ENCODE results near the gene KRT32.

DNA sequence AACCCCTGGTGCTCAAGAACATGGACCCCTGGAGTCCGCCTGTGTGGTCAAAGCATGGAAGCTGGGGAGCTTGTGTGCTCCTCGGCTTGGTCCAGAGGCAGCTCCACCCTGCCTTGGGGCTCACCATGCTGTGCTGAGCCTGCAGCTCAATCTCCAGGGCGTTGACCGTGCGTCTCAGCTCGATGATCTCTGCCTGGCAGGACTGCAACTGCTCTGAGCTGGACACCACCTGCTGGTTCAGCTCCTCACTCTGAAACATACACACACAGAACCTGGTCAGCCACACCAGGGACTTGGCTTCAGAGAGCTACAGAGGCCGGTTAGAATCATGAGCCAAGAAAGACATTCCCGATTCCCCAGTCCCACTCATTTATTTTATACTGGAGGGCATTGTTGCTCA is 11.1 kb upstream of the KRT32 start:
- TF ChIP-seq, protein P1, sequence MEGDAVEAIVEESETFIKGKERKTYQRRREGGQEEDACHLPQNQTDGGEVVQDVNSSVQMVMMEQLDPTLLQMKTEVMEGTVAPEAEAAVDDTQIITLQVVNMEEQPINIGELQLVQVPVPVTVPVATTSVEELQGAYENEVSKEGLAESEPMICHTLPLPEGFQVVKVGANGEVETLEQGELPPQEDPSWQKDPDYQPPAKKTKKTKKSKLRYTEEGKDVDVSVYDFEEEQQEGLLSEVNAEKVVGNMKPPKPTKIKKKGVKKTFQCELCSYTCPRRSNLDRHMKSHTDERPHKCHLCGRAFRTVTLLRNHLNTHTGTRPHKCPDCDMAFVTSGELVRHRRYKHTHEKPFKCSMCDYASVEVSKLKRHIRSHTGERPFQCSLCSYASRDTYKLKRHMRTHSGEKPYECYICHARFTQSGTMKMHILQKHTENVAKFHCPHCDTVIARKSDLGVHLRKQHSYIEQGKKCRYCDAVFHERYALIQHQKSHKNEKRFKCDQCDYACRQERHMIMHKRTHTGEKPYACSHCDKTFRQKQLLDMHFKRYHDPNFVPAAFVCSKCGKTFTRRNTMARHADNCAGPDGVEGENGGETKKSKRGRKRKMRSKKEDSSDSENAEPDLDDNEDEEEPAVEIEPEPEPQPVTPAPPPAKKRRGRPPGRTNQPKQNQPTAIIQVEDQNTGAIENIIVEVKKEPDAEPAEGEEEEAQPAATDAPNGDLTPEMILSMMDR (IDR thresholded peaks at IDR 0.05), result no peak
- TF ChIP-seq SIN3A (IDR thresholded peaks at IDR 0.05; ENCODE audit: borderline replicate concordance, insufficient read depth, low read depth, low read length), result no peak

Data from Panc1 (cell line).